Retinal pigment epithelial cell (primary cell): ENCODE results near the gene RPS6KL1.

Experiments used
- DNase-seq: peaks from one replicate; pipeline ENCODE4 v3.0.0-alpha.2; 2010; ENCODE audit warnings: low read depth
- H3K4me3 ChIP-seq: 2 replicates; pipeline ENCODE4 v1.5.1; 2011; ENCODE audit warnings: mild to moderate bottlenecking, low read length, control low read depth, moderate library complexity
- TF ChIP-seq, protein P1 (sequence below): conservative IDR thresholded peaks from 2 replicates; pipeline ENCODE4 v1.5.1; 2011; ENCODE audit warnings: low read depth, low read length, control low read depth, inconsistent platforms

RPS6KL1 gene

DNA sequence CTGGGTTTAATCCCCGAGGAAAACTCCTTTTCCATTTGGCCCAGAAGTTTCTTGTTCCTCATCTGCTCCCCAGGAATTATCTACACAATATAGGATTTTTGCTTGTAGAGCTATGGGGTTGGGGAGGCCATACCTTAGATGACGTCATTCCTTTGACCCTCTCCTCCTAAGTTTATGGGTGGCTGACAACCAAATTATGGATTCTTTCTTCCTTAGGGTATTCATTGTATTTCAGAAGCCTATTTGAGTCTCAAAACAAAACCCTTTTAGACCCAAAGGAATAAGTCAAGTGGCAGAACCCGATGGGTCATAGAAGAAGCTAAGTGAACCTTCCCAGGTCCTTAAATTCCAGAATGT lies 61.3 kb downstream of the RPS6KL1 start:
- DNase-seq = no peak
- TF ChIP-seq, protein P1, sequence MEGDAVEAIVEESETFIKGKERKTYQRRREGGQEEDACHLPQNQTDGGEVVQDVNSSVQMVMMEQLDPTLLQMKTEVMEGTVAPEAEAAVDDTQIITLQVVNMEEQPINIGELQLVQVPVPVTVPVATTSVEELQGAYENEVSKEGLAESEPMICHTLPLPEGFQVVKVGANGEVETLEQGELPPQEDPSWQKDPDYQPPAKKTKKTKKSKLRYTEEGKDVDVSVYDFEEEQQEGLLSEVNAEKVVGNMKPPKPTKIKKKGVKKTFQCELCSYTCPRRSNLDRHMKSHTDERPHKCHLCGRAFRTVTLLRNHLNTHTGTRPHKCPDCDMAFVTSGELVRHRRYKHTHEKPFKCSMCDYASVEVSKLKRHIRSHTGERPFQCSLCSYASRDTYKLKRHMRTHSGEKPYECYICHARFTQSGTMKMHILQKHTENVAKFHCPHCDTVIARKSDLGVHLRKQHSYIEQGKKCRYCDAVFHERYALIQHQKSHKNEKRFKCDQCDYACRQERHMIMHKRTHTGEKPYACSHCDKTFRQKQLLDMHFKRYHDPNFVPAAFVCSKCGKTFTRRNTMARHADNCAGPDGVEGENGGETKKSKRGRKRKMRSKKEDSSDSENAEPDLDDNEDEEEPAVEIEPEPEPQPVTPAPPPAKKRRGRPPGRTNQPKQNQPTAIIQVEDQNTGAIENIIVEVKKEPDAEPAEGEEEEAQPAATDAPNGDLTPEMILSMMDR = no peak
- no peak overlapping the region for H3K4me3 ChIP-seq

DNA sequence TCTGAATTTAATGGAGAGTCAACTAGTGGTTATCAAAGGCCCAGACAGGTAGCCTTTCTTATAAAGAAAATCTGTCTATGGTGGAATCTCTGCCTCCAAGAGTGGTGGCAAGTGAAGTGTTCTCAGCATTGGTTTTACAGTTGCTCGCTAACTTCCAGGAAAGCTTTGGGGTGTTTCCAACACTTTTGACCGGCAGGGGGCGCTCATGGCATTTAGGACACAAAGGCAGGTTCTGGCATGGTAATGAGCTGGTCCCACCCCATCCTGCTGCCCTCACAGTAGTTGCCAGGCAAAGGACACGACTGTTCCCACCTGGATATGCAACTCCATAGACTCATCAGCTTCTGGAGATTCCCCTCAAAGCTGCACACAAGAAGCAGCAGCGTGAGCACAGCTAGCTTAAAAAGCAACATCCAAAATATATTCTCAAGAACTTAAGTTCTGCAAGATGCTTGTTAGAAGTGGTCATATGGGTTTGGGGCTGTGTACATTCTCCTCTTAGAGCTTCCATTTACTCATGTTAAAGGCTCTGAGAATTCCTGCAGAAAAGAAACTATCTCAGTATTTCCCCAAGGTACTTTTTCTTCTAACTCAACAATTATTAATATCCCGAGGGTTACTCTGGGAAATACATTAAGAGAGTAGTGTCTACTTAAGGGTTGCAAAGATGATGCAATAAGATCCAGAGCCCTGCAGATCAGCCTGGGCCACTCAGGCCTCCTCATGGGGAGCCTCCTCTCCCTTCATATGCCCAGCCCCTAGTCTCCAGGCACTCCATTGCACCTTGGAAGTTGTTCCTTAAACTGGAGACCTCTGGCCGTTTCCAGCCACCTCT lies 61.9 kb downstream of the RPS6KL1 start:
- TF ChIP-seq, protein P1 = peak; percentile 91
- no peak overlapping the region for H3K4me3 ChIP-seq
- no peak for DNase-seq

DNA sequence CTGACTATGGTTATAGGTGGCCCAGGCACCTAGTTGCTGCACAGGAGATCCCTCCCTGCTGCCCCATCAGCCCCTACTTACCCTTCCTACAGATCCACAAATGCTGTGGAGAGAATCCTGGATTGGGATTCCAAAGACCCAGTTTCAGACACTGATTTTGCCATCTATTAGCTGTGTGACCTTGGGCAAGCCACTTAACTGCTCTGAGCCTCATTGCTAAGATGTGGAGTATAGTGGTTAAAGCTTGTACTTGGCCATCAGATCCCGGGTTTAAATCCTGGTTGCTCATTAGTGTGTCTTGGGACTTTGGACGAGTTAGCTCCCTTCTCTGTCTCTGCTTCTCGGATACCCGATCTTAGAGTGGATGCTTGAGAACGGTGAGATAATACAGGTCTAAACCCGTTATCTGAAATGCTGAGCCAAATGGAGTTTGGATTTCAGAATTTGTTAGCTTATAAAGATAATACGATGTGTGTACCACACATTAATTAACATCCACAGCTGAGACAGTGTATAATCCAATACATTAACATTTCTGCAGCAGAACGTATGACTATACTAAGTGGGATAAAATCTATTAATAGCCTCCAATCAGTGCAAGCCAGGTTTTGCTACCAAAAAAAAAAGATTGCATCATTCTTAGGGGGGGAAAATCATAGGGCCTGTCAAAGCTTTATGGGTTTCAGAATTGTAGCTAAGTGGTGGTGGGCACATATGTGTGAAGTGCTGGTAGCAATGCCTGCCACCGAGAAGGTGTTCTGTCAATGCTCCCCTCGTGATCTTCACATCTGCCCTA lies 63.1 kb downstream of the RPS6KL1 start:
- no peak for DNase-seq
- H3K4me3 ChIP-seq = no peak overlapping the region
- TF ChIP-seq, protein P1 = no peak

DNA sequence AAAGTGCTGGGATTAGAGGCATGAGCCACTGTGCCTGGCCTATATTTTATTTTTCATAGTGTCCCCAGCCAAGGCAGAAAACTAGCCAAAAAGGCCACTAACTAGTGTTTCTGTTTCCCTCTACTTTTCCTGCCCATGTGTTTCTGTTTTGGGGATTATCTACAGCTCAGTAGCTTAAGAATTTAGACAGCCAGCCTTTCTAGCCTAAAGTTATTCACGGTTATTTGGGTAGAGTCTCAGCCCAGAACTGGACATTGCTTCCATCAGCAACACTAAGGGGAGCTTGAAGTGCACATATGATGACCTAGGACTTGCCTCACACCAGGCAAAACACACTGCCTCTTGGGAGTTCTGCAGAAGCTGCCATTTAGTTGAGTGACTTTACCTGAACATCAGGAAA lies 65.0 kb downstream of the RPS6KL1 start:
- TF ChIP-seq, protein P1 = no peak
- H3K4me3 ChIP-seq = no peak overlapping the region

DNA sequence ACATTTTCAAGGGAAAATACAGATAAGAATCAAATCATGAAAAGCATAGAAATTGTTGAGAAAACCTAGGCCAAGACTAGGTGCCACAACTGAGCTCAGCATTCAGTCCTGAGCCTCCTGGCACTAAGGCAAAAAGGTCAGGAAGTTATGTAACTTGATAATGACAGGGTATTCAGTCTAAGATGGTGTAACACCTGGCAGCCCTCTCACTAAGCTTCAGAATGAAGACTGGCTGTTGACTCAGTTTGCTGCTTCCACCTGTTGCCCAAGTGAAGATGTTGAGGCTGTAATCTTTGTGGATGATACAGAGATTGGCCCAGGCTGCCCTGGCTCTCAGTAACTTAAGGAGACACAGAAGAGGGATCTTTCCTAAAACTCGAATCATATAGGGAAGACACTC lies 66.7 kb downstream of the RPS6KL1 start:
- no peak for DNase-seq
- H3K4me3 ChIP-seq = no peak overlapping the region
- TF ChIP-seq, protein P1 = no peak

More for the DNA sequence above, 65.0 kb downstream of the RPS6KL1 start:
- DNase-seq = no peak

DNA sequence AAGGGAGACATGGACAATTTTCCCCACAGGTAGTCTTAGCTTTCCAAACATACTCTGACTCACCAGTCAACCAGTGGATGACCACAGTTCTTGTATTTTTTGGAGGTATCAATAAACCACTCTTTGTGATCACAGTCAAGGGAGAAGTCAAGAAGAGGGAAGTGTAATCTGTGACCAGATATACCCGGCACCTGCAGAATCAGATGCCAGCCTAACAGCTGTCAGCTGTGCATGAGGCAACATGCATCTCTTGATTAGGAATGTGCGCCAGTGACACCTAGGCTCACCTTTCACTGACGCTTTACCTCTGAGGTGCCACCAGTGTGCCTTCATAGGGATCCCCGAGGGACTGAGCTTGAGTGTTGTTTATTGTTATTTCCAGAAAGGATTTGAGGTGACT lies 67.1 kb downstream of the RPS6KL1 start:
- TF ChIP-seq, protein P1 = no peak
- no peak overlapping the region for H3K4me3 ChIP-seq
- no peak for DNase-seq
